ENCODE data around the gene SLIT3.

SLIT3 gene

DNA sequence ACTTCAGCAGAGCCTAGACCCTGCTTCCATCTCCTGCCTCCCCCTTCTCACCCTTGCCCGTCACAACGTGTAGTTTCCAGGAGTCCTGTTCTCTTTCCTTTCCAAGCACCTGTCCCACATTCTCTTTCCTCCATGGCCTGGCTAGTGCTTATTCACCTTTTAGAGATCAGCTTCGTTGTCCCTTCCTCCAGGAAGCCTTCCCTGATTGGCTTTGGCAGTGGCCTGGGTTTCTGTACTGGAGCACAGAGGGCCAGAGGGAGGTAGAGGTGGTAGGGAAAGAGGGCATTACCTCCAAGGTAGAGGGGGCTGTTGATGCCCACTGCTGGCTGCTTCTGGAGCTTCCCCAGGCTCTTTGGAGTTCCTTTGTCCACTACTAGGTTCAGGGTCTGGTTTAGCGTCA is 628.1 kb downstream of the SLIT3 start:
- TF ChIP-seq, protein P1, sequence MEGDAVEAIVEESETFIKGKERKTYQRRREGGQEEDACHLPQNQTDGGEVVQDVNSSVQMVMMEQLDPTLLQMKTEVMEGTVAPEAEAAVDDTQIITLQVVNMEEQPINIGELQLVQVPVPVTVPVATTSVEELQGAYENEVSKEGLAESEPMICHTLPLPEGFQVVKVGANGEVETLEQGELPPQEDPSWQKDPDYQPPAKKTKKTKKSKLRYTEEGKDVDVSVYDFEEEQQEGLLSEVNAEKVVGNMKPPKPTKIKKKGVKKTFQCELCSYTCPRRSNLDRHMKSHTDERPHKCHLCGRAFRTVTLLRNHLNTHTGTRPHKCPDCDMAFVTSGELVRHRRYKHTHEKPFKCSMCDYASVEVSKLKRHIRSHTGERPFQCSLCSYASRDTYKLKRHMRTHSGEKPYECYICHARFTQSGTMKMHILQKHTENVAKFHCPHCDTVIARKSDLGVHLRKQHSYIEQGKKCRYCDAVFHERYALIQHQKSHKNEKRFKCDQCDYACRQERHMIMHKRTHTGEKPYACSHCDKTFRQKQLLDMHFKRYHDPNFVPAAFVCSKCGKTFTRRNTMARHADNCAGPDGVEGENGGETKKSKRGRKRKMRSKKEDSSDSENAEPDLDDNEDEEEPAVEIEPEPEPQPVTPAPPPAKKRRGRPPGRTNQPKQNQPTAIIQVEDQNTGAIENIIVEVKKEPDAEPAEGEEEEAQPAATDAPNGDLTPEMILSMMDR (conservative IDR thresholded peaks at IDR 0.05; ENCODE audit: low read length) = no peak
- TF ChIP-seq EZH2phosphoT487 (IDR thresholded peaks at IDR 0.05; ENCODE audit: borderline replicate concordance) = no peak
- H3K9me3 ChIP-seq (ENCODE audit: insufficient read depth, low read depth, low read length) = no peaks in the 10 kb centered on the region
- no peaks in the 10 kb centered on the region for H3K79me2 ChIP-seq (ENCODE audit: insufficient read depth, low read length)
- no peak overlapping the region for H3K9ac ChIP-seq (ENCODE audit: low read depth, low read length, poor library complexity, severe bottlenecking)
- H3K27me3 ChIP-seq (ENCODE audit: insufficient read depth, low read length, poor library complexity, severe bottlenecking) = no peaks in the 10 kb centered on the region
- H4K20me1 ChIP-seq (ENCODE audit: insufficient read depth, low read length, poor library complexity, severe bottlenecking) = no peaks in the 10 kb centered on the region
- H3K4me3 ChIP-seq (ENCODE audit: low read length, poor library complexity, severe bottlenecking) = no peak overlapping the region
- no peaks in the 10 kb centered on the region for H3K4me1 ChIP-seq (ENCODE audit: insufficient read depth, low read length, poor library complexity, severe bottlenecking)
- H3K4me2 ChIP-seq (ENCODE audit: low read depth, low read length, poor library complexity, severe bottlenecking) = no peak overlapping the region
- no peaks in the 10 kb centered on the region for H3K36me3 ChIP-seq (ENCODE audit: insufficient read depth, low read length)
- H3F3A ChIP-seq (ENCODE audit: low read depth) = no peaks in the 10 kb centered on the region
- H3K9me2 ChIP-seq (replicated peaks; ENCODE audit: low read depth, low read length) = no peaks in the 10 kb centered on the region
- H2AFZ ChIP-seq (ENCODE audit: low read length) = no peak overlapping the region

DNA sequence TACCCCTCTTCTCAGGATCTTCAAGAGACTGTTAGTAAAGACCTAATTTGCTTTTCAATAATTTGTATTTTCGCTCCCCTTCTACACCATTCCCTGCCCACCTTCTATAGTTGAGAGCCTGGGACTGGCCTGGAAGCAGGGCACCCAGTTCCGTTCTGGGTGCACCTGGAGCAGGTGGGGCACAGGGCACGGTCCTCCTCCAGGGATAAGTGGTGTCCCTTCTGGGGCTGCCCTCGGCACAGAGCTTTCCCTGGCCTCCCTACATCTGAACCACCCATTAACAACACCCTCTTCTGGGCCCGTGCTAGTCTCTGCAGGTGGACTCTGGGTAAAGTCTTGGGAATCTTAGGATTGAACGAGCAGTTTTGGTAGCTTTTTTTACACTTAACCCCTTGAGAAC is 628.9 kb downstream of the SLIT3 start:
- Histone ChIP-seq H3F3A (ENCODE audit: low read depth) (no peaks in the 10 kb centered on the region), H3K9me3 (ENCODE audit: insufficient read depth, low read depth, low read length) (no peaks in the 10 kb centered on the region), H2AFZ (ENCODE audit: low read length) (no peak overlapping the region), H3K36me3 (ENCODE audit: insufficient read depth, low read length) (no peaks in the 10 kb centered on the region), H4K20me1 (ENCODE audit: insufficient read depth, low read length, poor library complexity, severe bottlenecking) (no peaks in the 10 kb centered on the region), H3K79me2 (ENCODE audit: insufficient read depth, low read length) (no peaks in the 10 kb centered on the region), H3K4me3 (ENCODE audit: low read length, poor library complexity, severe bottlenecking) (no peak overlapping the region), H3K4me1 (ENCODE audit: insufficient read depth, low read length, poor library complexity, severe bottlenecking) (no peaks in the 10 kb centered on the region), H3K4me2 (ENCODE audit: low read depth, low read length, poor library complexity, severe bottlenecking) (no peak overlapping the region), H3K27me3 (ENCODE audit: insufficient read depth, low read length, poor library complexity, severe bottlenecking) (no peaks in the 10 kb centered on the region), H3K9ac (ENCODE audit: low read depth, low read length, poor library complexity, severe bottlenecking) (no peak overlapping the region), H3K9me2 (replicated peaks; ENCODE audit: low read depth, low read length) (no peaks in the 10 kb centered on the region)
- TF ChIP-seq, protein P1 (conservative IDR thresholded peaks at IDR 0.05; ENCODE audit: low read length) = no peak

DNA sequence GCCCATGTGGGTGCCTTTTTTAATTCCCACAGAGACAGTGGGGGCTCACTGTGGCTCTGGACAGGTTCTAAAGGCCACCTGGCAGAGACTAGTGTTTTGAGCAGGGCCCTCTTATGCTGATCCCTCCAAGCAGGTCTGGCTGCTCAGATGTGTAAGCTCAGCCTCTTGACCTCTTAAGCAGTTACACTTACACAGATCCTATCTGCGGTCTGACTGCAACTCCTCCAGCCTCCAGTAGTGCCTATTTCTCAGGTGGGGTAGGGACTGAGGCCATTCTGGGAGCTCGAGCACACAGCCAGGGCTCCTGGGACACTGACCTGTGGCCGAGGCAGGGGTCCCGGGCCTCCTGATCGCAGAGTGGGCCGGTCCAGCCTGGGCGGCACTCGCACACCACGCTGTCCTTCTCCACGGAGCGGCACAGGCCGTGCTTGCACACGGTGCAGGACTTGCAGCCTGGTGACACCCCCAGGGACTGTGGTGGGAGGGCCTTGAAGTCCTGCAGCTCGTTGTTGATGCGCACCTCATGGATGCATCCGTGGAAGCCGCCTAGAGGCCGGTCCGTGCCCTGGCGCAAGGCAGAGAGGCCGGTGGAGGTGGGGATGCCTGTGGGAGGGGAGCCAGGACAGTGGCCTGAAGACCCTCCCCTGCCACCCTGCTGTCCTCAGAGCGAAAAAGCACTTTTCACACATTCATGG is 629.9 kb downstream of the SLIT3 start:
- Histone ChIP-seq H2AFZ (ENCODE audit: low read length) (no peak overlapping the region), H3K27me3 (ENCODE audit: insufficient read depth, low read length, poor library complexity, severe bottlenecking) (no peaks in the 10 kb centered on the region), H3K4me2 (ENCODE audit: low read depth, low read length, poor library complexity, severe bottlenecking) (no peak overlapping the region), H3K36me3 (ENCODE audit: insufficient read depth, low read length) (no peaks in the 10 kb centered on the region), H3K4me1 (ENCODE audit: insufficient read depth, low read length, poor library complexity, severe bottlenecking) (no peaks in the 10 kb centered on the region), H3F3A (ENCODE audit: low read depth) (no peaks in the 10 kb centered on the region), H3K79me2 (ENCODE audit: insufficient read depth, low read length) (no peaks in the 10 kb centered on the region), H3K9me2 (replicated peaks; ENCODE audit: low read depth, low read length) (no peaks in the 10 kb centered on the region), H3K9me3 (ENCODE audit: insufficient read depth, low read depth, low read length) (no peaks in the 10 kb centered on the region), H4K20me1 (ENCODE audit: insufficient read depth, low read length, poor library complexity, severe bottlenecking) (no peaks in the 10 kb centered on the region), H3K4me3 (ENCODE audit: low read length, poor library complexity, severe bottlenecking) (no peak overlapping the region), H3K9ac (ENCODE audit: low read depth, low read length, poor library complexity, severe bottlenecking) (no peak overlapping the region)
- TF ChIP-seq EZH2phosphoT487 (IDR thresholded peaks at IDR 0.05; ENCODE audit: borderline replicate concordance) = no peak
- TF ChIP-seq, protein P1 (conservative IDR thresholded peaks at IDR 0.05; ENCODE audit: low read length) = no peak

All from Loucy (cell line).